Articular chondrocyte of knee joint (primary cell): ENCODE data around the gene RBMY1F. TPM values are rescaled to one million over a fixed set of nuclear protein-coding genes. Genes with fewer than 3 reads are reported as not detected.

ENCODE experiments used
- total RNA-seq: library from RNA; depleted of rRNA; stranded (reverse); fragments of >200 nt; gene quantifications from 2 replicates; pipeline ENCODE4 v1.2.3, GENCODE V29; 2012

The RBMY1F gene
- not detected in 2 replicates for total RNA-seq

DNA sequence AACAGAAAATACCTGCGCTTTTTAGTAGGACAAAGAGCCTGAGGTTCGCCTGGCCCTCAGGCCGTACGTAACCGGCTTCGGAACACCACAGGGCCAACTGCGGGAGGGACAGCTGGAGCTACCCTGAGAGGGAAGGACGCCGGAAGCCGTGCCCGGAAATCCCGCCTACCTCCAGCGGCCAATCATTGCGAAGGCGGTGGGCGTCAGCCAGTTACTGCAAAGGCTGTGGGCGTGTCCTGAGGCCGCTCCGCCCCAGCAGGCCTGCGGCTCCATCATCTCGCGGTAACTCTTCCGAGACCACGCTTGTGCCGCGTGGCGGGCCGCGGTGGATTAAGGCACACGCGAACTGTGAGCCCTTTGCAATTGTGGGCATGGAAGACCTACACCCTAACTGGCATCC is at the start of gene RBMY1F:
Gene RBMY1F (minus strand): TSS at position 101 of the 400 bp plus-strand sequence. CDS start 1,954 bp downstream, outside the sequence.

Other genes starting within 250 kb of the RBMY1F start
- not detected in 2 replicates for gene RBMY1J, start 220.5 kb upstream of the RBMY1F start, total RNA-seq